Measurements from ENCODE around the gene UBXN1.

The UBXN1 gene

GRCh38 chr11:62645946-62646824 lies 32.7 kb downstream of the UBXN1 start, which contains the start of gene GANAB:
Gene GANAB (minus strand): TSS chr11:62646613. CDS start chr11:62646599, 14 bp downstream.
- peak; percentile 99 for ATAC-seq

- ATAC-seq: no peak
Measured at GRCh38 chr11:62645671-62645945, 33.3 kb downstream of the UBXN1 start.

DNA sequence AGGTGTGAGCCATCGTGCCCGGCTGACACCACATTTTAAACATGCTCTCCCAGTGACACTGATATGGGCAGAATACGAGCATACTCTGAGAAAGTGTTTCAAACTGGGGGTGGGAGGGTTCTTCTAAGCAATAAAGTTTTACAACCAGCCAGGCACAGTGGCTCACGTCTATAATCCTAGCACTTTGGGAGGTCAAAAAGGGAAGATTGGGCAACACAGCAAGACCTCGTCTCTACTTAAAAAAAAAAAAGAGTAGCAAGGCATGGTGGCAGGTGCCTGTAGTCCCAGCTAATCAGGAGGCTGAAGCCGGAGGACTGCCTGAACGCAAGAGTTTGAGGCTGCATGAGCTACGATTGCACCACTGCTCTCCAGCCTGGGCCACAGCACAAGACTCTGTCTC lies 34.7 kb downstream of the UBXN1 start:
- ATAC-seq: no peak

DNA sequence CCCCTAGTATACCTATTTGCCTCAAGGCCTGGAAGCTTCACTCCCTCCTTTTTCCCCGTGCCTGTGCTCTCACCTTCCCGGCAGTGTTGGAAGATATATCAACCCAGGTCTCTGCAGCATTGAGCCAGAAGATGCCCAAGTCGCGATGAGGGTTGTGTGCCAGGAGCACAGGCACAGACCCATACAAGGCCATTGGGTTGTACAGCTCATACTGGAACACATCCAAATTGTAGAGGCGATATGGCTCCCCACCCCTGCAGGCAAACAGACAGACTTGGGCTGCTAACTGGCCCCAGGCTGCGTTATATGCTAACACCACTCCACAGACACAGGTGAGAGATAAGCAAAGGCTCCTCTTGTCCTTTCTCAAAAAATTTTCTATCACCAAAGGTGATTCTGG lies 46.4 kb downstream of the UBXN1 start:
- no peak for ATAC-seq

GRCh38 chr11:62627713-62628112 lies 51.2 kb downstream of the UBXN1 start:
- ATAC-seq: no peak

Data from activated CD4-positive, CD25-positive, alpha-beta regulatory T cell treated with anti-CD3 and anti-CD28 coated beads, Interleukin-2, amount 50 U/mL, for 24 hours (primary cell).